Common myeloid progenitor, CD34-positive (primary cell): ENCODE results near the gene KCNT1.

ENCODE experiments used
- CTCF ChIA-PET: fragments of 350-600 bp; sonication (Branson Sonifier 250); formaldehyde crosslinking; loops from one replicate; lab custom pipeline; 2021; ENCODE audit warnings: antibody characterized with exemption; lab: Charles Lee
- POLR2A ChIA-PET: fragments of 350-600 bp; sonication (Branson Sonifier 250); formaldehyde crosslinking; loops from one replicate; lab custom pipeline; 2021; ENCODE audit warnings: antibody characterized with exemption; lab: Charles Lee
- DNase-seq, 3 donors: peaks; one replicate each; pipeline versions ENCODE4 v3.0.0 to v3.0.0-alpha.2; 2013
- H3K27ac ChIP-seq, 2 experiments: 1 replicate in 1 of 2; 2 replicates in 1 of 2; pipeline ENCODE4 v1.7.0; 2013; ENCODE audit warnings: inconsistent platforms in 2 of 2, low read length in 2 of 2, mild to moderate bottlenecking in 2 of 2, low read depth in 1 of 2, moderate library complexity in 1 of 2; ENCODE audit not compliant: severe bottlenecking in 2 of 2, insufficient read depth in 1 of 2, poor library complexity in 1 of 2
- H3K27me3 ChIP-seq, 5 experiments: replicated peaks in 2 of 5; 1 replicate in 3 of 5; 2 replicates in 2 of 5; pipeline versions ENCODE4 v1.6.1 to v1.7.0; 2013; ENCODE audit warnings: low read length in 4 of 5, mild to moderate bottlenecking in 2 of 5, moderate library complexity in 2 of 5, inconsistent platforms in 1 of 5; ENCODE audit not compliant: insufficient read depth in 5 of 5, control insufficient read depth in 4 of 5
- H3K36me3 ChIP-seq, 4 experiments: 1 replicate in 2 of 4; 2 replicates in 2 of 4; pipeline versions ENCODE4 v1.6.1 to v1.7.0; 2013; ENCODE audit warnings: low read length in 3 of 4, control low read depth in 1 of 4, mild to moderate bottlenecking in 1 of 4; ENCODE audit not compliant: control insufficient read depth in 4 of 4, insufficient read depth in 4 of 4
- H3K4me1 ChIP-seq, 4 experiments: 1 replicate in 3 of 4; 2 replicates in 1 of 4; pipeline versions ENCODE4 v1.6.1 to v1.7.1; 2013; ENCODE audit warnings: low read length in 3 of 4, mild to moderate bottlenecking in 3 of 4, control low read depth in 1 of 4, inconsistent platforms in 1 of 4, moderate library complexity in 1 of 4; ENCODE audit not compliant: control insufficient read depth in 4 of 4, insufficient read depth in 4 of 4; ENCODE audit errors: control extremely low read depth in 1 of 4
- H3K4me3 ChIP-seq, 7 experiments: 1 replicate in 4 of 7; 2 replicates in 3 of 7; pipeline versions ENCODE4 v1.5.1 to v1.7.0; 2013; ENCODE audit warnings: mild to moderate bottlenecking in 7 of 7, low read length in 6 of 7, moderate library complexity in 6 of 7, inconsistent platforms in 2 of 7, low read depth in 2 of 7, control low read depth in 1 of 7; ENCODE audit not compliant: insufficient read depth in 4 of 7, control insufficient read depth in 1 of 7; ENCODE audit errors: extremely low read depth in 1 of 7
- H3K9me3 ChIP-seq, 5 experiments: 1 replicate in 4 of 5; 2 replicates in 1 of 5; pipeline versions ENCODE4 v1.6.1 to v1.7.1; 2013; ENCODE audit warnings: low read length in 4 of 5, mild to moderate bottlenecking in 2 of 5, inconsistent platforms in 1 of 5, low read depth in 1 of 5, moderate library complexity in 1 of 5; ENCODE audit not compliant: control insufficient read depth in 4 of 5, insufficient read depth in 2 of 5; ENCODE audit errors: control extremely low read depth in 1 of 5
- WGBS: methylation state at CpG from one replicate; pipeline ENCODE4 v1.1.5; 2013; ENCODE audit not compliant: insufficient coverage; 5-methylcytosine and 5-hydroxymethylcytosine counted together

Gene KCNT1

GRCh38 chr9:135775911-135776310 is 73.9 kb downstream of the KCNT1 start:
- 63% methylated on average over 3 of the region's 7 CpGs for WGBS
- peaks cover 0 to under 1% (median 0%) of the 10 kb centered on the region in 5 experiments for H3K27me3 ChIP-seq
- no peak overlapping the region for H3K27ac ChIP-seq
- no peaks in the 10 kb centered on the region for H3K36me3 ChIP-seq
- CTCF ChIA-PET, result no interaction called here
- POLR2A ChIA-PET, result no interaction called here
- no peaks in the 10 kb centered on the region for H3K9me3 ChIP-seq
- no peaks in the 10 kb centered on the region for H3K4me1 ChIP-seq
- DNase-seq, result no peak
- no peak overlapping the region for H3K4me3 ChIP-seq

GRCh38 chr9:135776893-135777622 is 75.1 kb downstream of the KCNT1 start:
- H3K27ac ChIP-seq, result no peak overlapping the region
- 92% methylated on average over 21 of the region's 25 CpGs for whole genome bisulfite sequencing
- no peak for DNase-seq
- CTCF ChIA-PET, result no interaction called here
- POLR2A ChIA-PET, result no interaction called here
- peaks cover 0 to 5% (median 0%) of the 10 kb centered on the region in 5 experiments for H3K27me3 ChIP-seq
- H3K4me3 ChIP-seq, result no peak overlapping the region
- no peaks in the 10 kb centered on the region for H3K36me3 ChIP-seq
- no peaks in the 10 kb centered on the region for H3K9me3 ChIP-seq
- no peaks in the 10 kb centered on the region for H3K4me1 ChIP-seq

- Histone ChIP-seq H3K4me1 (no peaks in the 10 kb centered on the region), H3K27ac (no peak overlapping the region), H3K27me3 (peaks cover 0 to 9% (median 3%) of the 10 kb centered on the region in 5 experiments), H3K36me3 (no peaks in the 10 kb centered on the region), H3K9me3 (no peaks in the 10 kb centered on the region), H3K4me3 (no peak overlapping the region)
- CTCF ChIA-PET, result no interaction called here
- POLR2A ChIA-PET, result no interaction called here
- no peak for DNase-seq
These were observed 75.7 kb downstream of the KCNT1 start for GRCh38 chr9:135777623-135778177.

- no peak overlapping the region for H3K27ac ChIP-seq
- H3K4me3 ChIP-seq, result no peak overlapping the region
- WGBS, result 97% methylated on average over 12 of the region's 19 CpGs
- ChIA-PET CTCF (no interaction called here), POLR2A (no interaction called here)
- H3K27me3 ChIP-seq, result peaks cover 0 to 15% (median 3%) of the 10 kb centered on the region in 5 experiments
- H3K9me3 ChIP-seq, result no peaks in the 10 kb centered on the region
- DNase-seq, result no peak
- H3K4me1 ChIP-seq, result no peaks in the 10 kb centered on the region
- H3K36me3 ChIP-seq, result no peaks in the 10 kb centered on the region
These were observed 76.4 kb downstream of the KCNT1 start for GRCh38 chr9:135778421-135778820.

GRCh38 chr9:135779571-135779970 is 77.6 kb downstream of the KCNT1 start:
- Histone ChIP-seq H3K9me3 (no peaks in the 10 kb centered on the region), H3K27me3 (peaks cover 0 to 19% (median 3%) of the 10 kb centered on the region in 5 experiments), H3K4me1 (no peaks in the 10 kb centered on the region), H3K36me3 (no peaks in the 10 kb centered on the region), H3K4me3 (no peak overlapping the region), H3K27ac (no peak overlapping the region)
- ChIA-PET POLR2A (no interaction called here), CTCF (no interaction called here)
- 95% methylated on average over 14 of the region's 14 CpGs for WGBS
- DNase-seq, result no peak

DNA sequence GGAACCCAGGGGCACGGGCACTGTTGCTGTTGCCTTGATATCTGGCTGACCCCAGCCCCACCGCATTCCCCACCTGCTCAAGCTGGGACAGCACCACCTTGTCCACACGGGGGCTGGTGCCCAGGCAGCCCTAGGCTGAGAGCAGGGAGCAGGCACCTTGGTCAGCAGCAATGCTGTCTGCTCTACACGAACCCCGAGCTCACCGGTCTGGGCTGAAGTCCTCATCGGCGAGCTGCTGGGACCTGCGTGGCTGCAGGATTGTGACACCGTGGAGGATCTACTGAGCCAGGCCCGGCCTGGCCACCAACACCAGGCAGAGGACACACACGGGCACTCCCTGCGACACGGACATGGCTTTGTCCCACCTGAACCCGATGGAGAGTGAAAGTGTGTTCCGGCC is 78.1 kb downstream of the KCNT1 start:
- Histone ChIP-seq H3K27me3 (peaks cover 0 to 19% (median 3%) of the 10 kb centered on the region in 5 experiments), H3K9me3 (no peaks in the 10 kb centered on the region), H3K27ac (no peak overlapping the region), H3K4me3 (no peak overlapping the region), H3K4me1 (no peaks in the 10 kb centered on the region), H3K36me3 (no peaks in the 10 kb centered on the region)
- CTCF ChIA-PET, result no interaction called here
- POLR2A ChIA-PET, result no interaction called here
- WGBS, result 87% methylated on average over 14 of the region's 16 CpGs
- DNase-seq, result no peak

- Histone ChIP-seq H3K4me3 (no peak overlapping the region), H3K9me3 (no peaks in the 10 kb centered on the region), H3K27me3 (peaks cover 0 to 19% (median 3%) of the 10 kb centered on the region in 5 experiments), H3K27ac (no peak overlapping the region), H3K4me1 (no peaks in the 10 kb centered on the region), H3K36me3 (no peaks in the 10 kb centered on the region)
- WGBS, result 79% methylated on average over 15 of the region's 21 CpGs
- no peak for DNase-seq
- CTCF ChIA-PET, result no interaction called here
- POLR2A ChIA-PET, result no interaction called here
These were observed 78.6 kb downstream of the KCNT1 start for GRCh38 chr9:135780626-135781025.
